Kidney epithelial cell (primary cell): ENCODE measurements around the gene EIF4H. TPM values are rescaled to one million over a fixed set of nuclear protein-coding genes. Genes with fewer than 3 reads are reported as not detected.

Experiments
- DNase-seq: peaks from one replicate; pipeline ENCODE4 v3.0.0-alpha.2; 2010; ENCODE audit warnings: low read depth
- H3K27me3 ChIP-seq: 2 replicates; pipeline ENCODE4 v1.6.0; 2011; ENCODE audit warnings: low read length; ENCODE audit not compliant: control insufficient read depth, insufficient read depth
- H3K36me3 ChIP-seq: 2 replicates; pipeline ENCODE4 v1.5.1; 2011; ENCODE audit warnings: low read length; ENCODE audit not compliant: control insufficient read depth, insufficient read depth
- H3K4me3 ChIP-seq: 2 replicates; pipeline ENCODE4 v1.5.1; 2011; ENCODE audit warnings: low read depth, mild to moderate bottlenecking, control low read depth, low read length
- CTCF ChIP-seq: IDR thresholded peaks from 2 replicates; pipeline ENCODE4 v1.5.1; 2011; ENCODE audit warnings: mild to moderate bottlenecking, moderate library complexity, low read length, control low read depth, inconsistent platforms; ENCODE audit not compliant: insufficient read depth, poor library complexity, severe bottlenecking
- total RNA-seq: library from RNA; depleted of rRNA; stranded (reverse); fragments of >200 nt; gene quantifications from 2 replicates; pipeline ENCODE4 v1.2.3, GENCODE V29; 2015

The EIF4H gene
- total RNA-seq, 1 donor from 2014 or later = 307 TPM

- no peak for DNase-seq
- no peaks in the 10 kb centered on the region for H3K36me3 ChIP-seq
- TF ChIP-seq CTCF = no peak
- H3K27me3 ChIP-seq = no peaks in the 10 kb centered on the region
- no peak overlapping the region for H3K4me3 ChIP-seq
These were observed 25.1 kb upstream of the EIF4H start for GRCh38 chr7:74149071-74149470.

GRCh38 chr7:74149603-74150002 lies 24.6 kb upstream of the EIF4H start:
- TF ChIP-seq CTCF = no peak
- Histone ChIP-seq H3K36me3 (no peaks in the 10 kb centered on the region), H3K27me3 (no peaks in the 10 kb centered on the region), H3K4me3 (no peak overlapping the region)
- DNase-seq = no peak

GRCh38 chr7:74153736-74154135 lies 20.4 kb upstream of the EIF4H start:
- TF ChIP-seq CTCF = no peak
- no peak overlapping the region for H3K4me3 ChIP-seq
- H3K27me3 ChIP-seq = no peaks in the 10 kb centered on the region
- H3K36me3 ChIP-seq = no peaks in the 10 kb centered on the region
- DNase-seq = no peak

- H3K4me3 ChIP-seq = no peak overlapping the region
- H3K27me3 ChIP-seq = no peaks in the 10 kb centered on the region
- no peak for DNase-seq
- no peak for TF ChIP-seq CTCF
- no peaks in the 10 kb centered on the region for H3K36me3 ChIP-seq
These were observed 18.3 kb upstream of the EIF4H start for GRCh38 chr7:74155810-74156395.

- no peak for DNase-seq
- Histone ChIP-seq H3K4me3 (no peak overlapping the region), H3K36me3 (no peaks in the 10 kb centered on the region), H3K27me3 (no peaks in the 10 kb centered on the region)
- no peak for TF ChIP-seq CTCF
These were observed 16.6 kb upstream of the EIF4H start for GRCh38 chr7:74157605-74158004.

- Histone ChIP-seq H3K4me3 (no peak overlapping the region), H3K36me3 (no peaks in the 10 kb centered on the region), H3K27me3 (no peaks in the 10 kb centered on the region)
- TF ChIP-seq CTCF = peak; percentile 40
- DNase-seq = no peak
These were observed 9.1 kb upstream of the EIF4H start for GRCh38 chr7:74164985-74165456.
